Measurements from ENCODE around the gene SRP19. TPM values are rescaled to one million over a fixed set of nuclear protein-coding genes. Genes with fewer than 3 reads are reported as not detected.
A peak's percentile ranks its signal among the peaks of the same experiment; 100 is the strongest.

The SRP19 gene
- 100 to 1,000 TPM in 1 of 4 donors, 10 to 100 TPM in 3; 37.1 to 154 (median 49.7) TPM for total RNA-seq

GRCh38 chr5:112860929-112861637 is at the start of gene SRP19:
Gene SRP19 (plus strand): TSS chr5:112861287. CDS start chr5:112861377, 90 bp downstream.
- peak within 1 kb of the TSS; percentile 66 to 78 for H3K27ac ChIP-seq
- H3K4me3 ChIP-seq, result peak within 1 kb of the TSS; percentile 69 to 73
- no peaks in the 10 kb centered on the region for H3K36me3 ChIP-seq
- no peaks in the 10 kb centered on the region for H3K9me3 ChIP-seq
- peaks cover 0 to 14% of the 10 kb centered on the region in 2 donors for H3K4me1 ChIP-seq
- intact Hi-C loops (cut with DNase I; ENCODE audit: low total_unique reads), result no loop called here
- no peaks in the 10 kb centered on the region for H3K27me3 ChIP-seq
- DNase-seq, result peak; percentile 93 to 95
- no peak for TF ChIP-seq CTCF (IDR thresholded peaks at IDR 0.05)
- TF ChIP-seq POLR2A (IDR thresholded peaks at IDR 0.05), result peak; percentile 20 to 69

DNA sequence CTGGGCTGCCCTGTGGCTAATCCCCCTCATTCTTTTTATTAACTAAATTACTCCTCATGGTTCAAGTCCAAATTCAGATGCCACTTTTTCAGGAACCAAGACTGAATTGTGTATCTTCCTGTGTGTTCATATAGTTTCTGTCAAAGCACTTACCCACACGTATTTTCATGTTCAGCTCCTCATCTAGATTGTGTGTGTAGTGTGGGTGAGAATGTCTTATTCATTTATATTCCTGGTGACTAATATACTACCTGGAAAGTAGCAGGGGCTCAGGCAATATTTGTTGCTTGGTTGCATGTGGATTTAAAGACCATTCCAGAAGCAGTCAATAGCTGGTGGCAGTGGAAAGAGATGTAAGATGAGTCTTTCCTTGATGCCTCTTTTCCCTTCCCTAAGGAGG is 48.5 kb upstream of the SRP19 start:
- intact Hi-C loops (cut with DNase I; ENCODE audit: low total_unique reads), result no loop called here
- no peaks in the 10 kb centered on the region for H3K4me1 ChIP-seq
- no peaks in the 10 kb centered on the region for H3K27me3 ChIP-seq
- no peaks in the 10 kb centered on the region for H3K36me3 ChIP-seq
- TF ChIP-seq CTCF (IDR thresholded peaks at IDR 0.05) (no peak), POLR2A (IDR thresholded peaks at IDR 0.05) (no peak)
- DNase-seq, result no peak
- no peak overlapping the region for H3K27ac ChIP-seq
- H3K4me3 ChIP-seq, result no peak overlapping the region
- H3K9me3 ChIP-seq, result no peaks in the 10 kb centered on the region

DNA sequence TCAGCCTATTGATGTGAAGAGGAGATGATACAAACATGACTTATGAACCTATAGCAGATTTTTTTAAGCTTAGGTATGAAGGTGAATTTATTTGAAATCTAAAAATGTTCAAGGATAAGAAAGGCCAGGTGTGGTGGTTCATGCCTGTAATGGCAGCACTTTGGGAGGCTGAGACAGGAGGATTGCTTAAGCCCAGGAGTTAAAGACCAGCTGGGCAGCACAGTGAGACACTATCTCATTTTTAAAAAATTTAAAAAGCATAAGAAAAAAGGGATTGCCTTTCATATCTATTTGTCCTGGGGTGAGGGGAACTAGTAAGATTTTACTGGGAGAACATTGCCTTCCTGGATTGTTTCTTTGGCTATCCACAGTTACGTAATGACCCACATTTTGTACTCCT is 40.8 kb upstream of the SRP19 start:
- H3K27ac ChIP-seq, result no peak overlapping the region
- H3K9me3 ChIP-seq, result no peaks in the 10 kb centered on the region
- no peak for DNase-seq
- H3K4me3 ChIP-seq, result no peak overlapping the region
- H3K4me1 ChIP-seq, result no peaks in the 10 kb centered on the region
- H3K36me3 ChIP-seq, result no peaks in the 10 kb centered on the region
- H3K27me3 ChIP-seq, result no peaks in the 10 kb centered on the region
- TF ChIP-seq CTCF (IDR thresholded peaks at IDR 0.05), result no peak
- TF ChIP-seq POLR2A (IDR thresholded peaks at IDR 0.05), result no peak
- intact Hi-C loops (cut with DNase I; ENCODE audit: low total_unique reads), result no loop called here

DNA sequence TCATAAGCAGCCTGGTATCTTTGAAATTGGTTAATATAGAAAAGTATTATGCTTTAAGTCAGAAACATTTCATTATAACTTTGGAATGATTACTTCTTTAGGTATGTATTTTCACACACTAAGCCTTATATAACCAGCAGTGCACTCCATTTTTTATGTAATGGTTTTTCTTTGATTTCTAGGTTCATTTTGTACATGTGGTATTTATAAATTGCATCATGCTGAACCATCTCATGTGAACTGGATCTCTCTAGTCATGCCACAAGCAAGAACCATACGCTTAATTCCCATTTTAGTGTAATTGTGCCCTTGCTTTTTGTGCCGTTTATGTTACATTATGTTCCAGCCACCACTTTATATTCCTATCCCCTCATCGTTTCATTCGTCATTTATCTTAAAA is 38.6 kb upstream of the SRP19 start:
- no peak overlapping the region for H3K27ac ChIP-seq
- no peaks in the 10 kb centered on the region for H3K27me3 ChIP-seq
- no peak overlapping the region for H3K4me3 ChIP-seq
- H3K9me3 ChIP-seq, result no peaks in the 10 kb centered on the region
- H3K4me1 ChIP-seq, result no peaks in the 10 kb centered on the region
- intact Hi-C loops (cut with DNase I; ENCODE audit: low total_unique reads), result no loop called here
- H3K36me3 ChIP-seq, result no peaks in the 10 kb centered on the region
- no peak for DNase-seq
- TF ChIP-seq CTCF (IDR thresholded peaks at IDR 0.05) (no peak), POLR2A (IDR thresholded peaks at IDR 0.05) (no peak)

GRCh38 chr5:112823181-112823580 is 37.9 kb upstream of the SRP19 start:
- no peak for TF ChIP-seq CTCF (IDR thresholded peaks at IDR 0.05)
- no peak for TF ChIP-seq POLR2A (IDR thresholded peaks at IDR 0.05)
- H3K4me1 ChIP-seq, result no peaks in the 10 kb centered on the region
- DNase-seq, result no peak

More at GRCh38 chr5:112823181-112823580, 37.9 kb upstream of the SRP19 start:
- H3K27me3 ChIP-seq, result no peaks in the 10 kb centered on the region
- H3K36me3 ChIP-seq, result no peaks in the 10 kb centered on the region
- H3K9me3 ChIP-seq, result no peaks in the 10 kb centered on the region
- intact Hi-C loops (cut with DNase I; ENCODE audit: low total_unique reads), result no loop called here
- H3K27ac ChIP-seq, result no peak overlapping the region
- H3K4me3 ChIP-seq, result no peak overlapping the region

Measured in uterus (tissue), 4 donors.